Breast epithelium (tissue), 3 donors: ENCODE results near the gene MEPCE.

ENCODE experiments used
- CTCF ChIP-seq, 3 donors: fragments of 450-650 bp; IDR thresholded peaks; one replicate each; pipeline ENCODE4 v1.5.1; 2016 to 2017; ENCODE audit warnings: antibody characterized with exemption in 3 of 3, mild to moderate bottlenecking in 3 of 3, moderate library complexity in 3 of 3
- POLR2AphosphoS5 ChIP-seq, 3 donors: sonication (generic); formaldehyde crosslinking; IDR thresholded peaks; one replicate each; pipeline ENCODE4 v1.6.1; 2017; ENCODE audit warnings: antibody characterized with exemption in 3 of 3

- TF ChIP-seq CTCF (IDR thresholded peaks at IDR 0.05) (no peak), POLR2AphosphoS5 (IDR thresholded peaks at IDR 0.05) (no peak)
These were observed 1.7 kb downstream of the MEPCE start for GRCh38 chr7:100431286-100431735.
